Pancreas (tissue), 10 donors: ENCODE measurements around the gene SORT1. TPM values are rescaled to one million over a fixed set of nuclear protein-coding genes. Genes with fewer than 3 reads are reported as not detected.

Experiments
- ATAC-seq, 4 donors: fragments of 200-7000 bp; cut with Tn5 transposase; one replicate each; pipeline versions ENCODE4 v1.8.0 to v1.9.1; 2020; ENCODE audit warnings: mild to moderate bottlenecking in 4 of 4, moderate library complexity in 4 of 4
- DNase-seq, 6 donors: peaks; one replicate each; pipeline ENCODE4 v3.0.0-alpha.2; 2020
- FAIRE-seq: peaks from 2 replicates; lab custom pipeline; 2012; peaks lifted over from hg19 to GRCh38; lab: Jason Lieb, UNC
- H3K27ac ChIP-seq, 4 donors: fragments of 200-600 bp; sonication (generic); 1 replicate in 3 of 4; 2 replicates in 1 of 4; pipeline versions ENCODE4 v1.5.0 to v1.8.0; 2020
- H3K27me3 ChIP-seq, 4 donors: fragments of 200-600 bp; one replicate each; pipeline ENCODE4 v1.8.0; 2021
- H3K36me3 ChIP-seq, 3 donors: fragments of 200-600 bp; sonication (generic) in 1 of 3; one replicate each; pipeline versions ENCODE4 v1.5.0 to v1.8.0; 2020 to 2021
- H3K4me1 ChIP-seq, 3 donors: fragments of 200-600 bp; one replicate each; pipeline ENCODE4 v1.8.0; 2021
- H3K4me3 ChIP-seq, 4 donors: fragments of 200-600 bp; sonication (generic) in 2 of 4; one replicate each; pipeline versions ENCODE4 v1.5.0 to v1.8.0; 2020 to 2021
- H3K9me3 ChIP-seq, 4 donors: fragments of 200-600 bp; one replicate each; pipeline ENCODE4 v1.8.0; 2021
- WGBS, 2 donors: extraction: QIAGEN DNeasy Blood & Tissue Kit; methylation state at CpG; one replicate each; pipeline ENCODE4 v1.1.7; 2013; 5-methylcytosine and 5-hydroxymethylcytosine counted together
- intact Hi-C, 3 donors: fragments of 100-400 bp; cut with DNase I; formaldehyde crosslinking; loops; one replicate each; pipeline versions ENCODE4 v1.11.1 to v1.14.2; 2022
- polyA plus RNA-seq, 2 donors: library from polyadenylated mRNA; stranded (reverse); fragments of 200-250 nt; gene quantifications; one replicate each; pipeline ENCODE4 v1.2.3, GENCODE V29; 2013
- total RNA-seq, 6 donors: library from RNA; stranded (reverse); fragmentation: NEBNext Ultra II Directional in 4 of 6; extraction: Animal tissue kit (Norgen Biotek cat#: 25700) in 4 of 6; gene quantifications; one replicate each; pipeline versions ENCODE4 v1.2.1 to v1.2.4, GENCODE V29; 2021 to 2023
- TF ChIP-seq, protein P1 (sequence below), 4 donors: fragments of 200-600 bp; sonication (generic) in 3 of 4; IDR thresholded peaks; one replicate each; pipeline versions ENCODE4 v1.5.0 to v1.8.0; 2021; ENCODE audit warnings: antibody characterized with exemption in 4 of 4
- donor health status: healthy with polysubstance abuse.
- donor health status: DM: no; HTN: no; CAD: no; lungs with moderate emphysema.
- donor health status: DM: no; HTN: no; CAD: no.
- donor health status: control.
- donor health status: control.
- donor health status: Bipolar disorder and iron deficiency.
- donor health status: DM: yes; HTN: yes; CAD: no.
- donor health status: DM: no; HTN: no; CAD: no.
- donor health status: DM: no; HTN: no; CAD: no.
- donor health status: DM: yes; HTN: yes; CAD: no.

The SORT1 gene
- total and polyA plus RNA-seq, 8 donors: 10.4 to 60.7 (median 25.1) TPM

DNA sequence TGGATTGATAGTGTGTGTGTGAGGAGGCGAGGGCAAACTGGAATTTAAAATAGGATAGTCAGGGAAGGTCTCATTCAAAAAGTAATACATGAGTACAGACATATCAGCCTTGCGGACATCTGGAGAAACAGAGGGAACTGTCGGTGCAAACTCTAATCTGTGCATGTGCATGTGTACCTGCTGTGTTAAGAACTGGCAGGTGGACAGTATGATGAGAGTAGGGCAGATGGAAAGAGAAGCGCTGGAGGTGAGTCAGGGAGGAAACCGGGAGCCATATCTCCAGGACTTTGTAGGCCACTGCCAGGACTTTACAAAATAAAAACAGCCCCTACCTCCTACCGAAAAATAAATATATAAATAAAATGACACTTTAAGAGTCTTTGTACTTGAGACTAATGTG lies 59.6 kb downstream of the SORT1 start:
- Histone ChIP-seq H3K9me3 (no peaks in the 10 kb centered on the region), H3K27me3 (no peaks in the 10 kb centered on the region), H3K36me3 (peaks cover 0 to 33% (median 8%) of the 10 kb centered on the region in 3 donors), H3K4me1 (no peaks in the 10 kb centered on the region), H3K4me3 (no peak overlapping the region), H3K27ac (no peak overlapping the region)
- DNase-seq (no peak), FAIRE-seq (no peak), ATAC-seq (no peak)
- 92% methylated on average over 6 of the region's 6 CpGs for WGBS, 2 donors
- TF ChIP-seq, protein P1, sequence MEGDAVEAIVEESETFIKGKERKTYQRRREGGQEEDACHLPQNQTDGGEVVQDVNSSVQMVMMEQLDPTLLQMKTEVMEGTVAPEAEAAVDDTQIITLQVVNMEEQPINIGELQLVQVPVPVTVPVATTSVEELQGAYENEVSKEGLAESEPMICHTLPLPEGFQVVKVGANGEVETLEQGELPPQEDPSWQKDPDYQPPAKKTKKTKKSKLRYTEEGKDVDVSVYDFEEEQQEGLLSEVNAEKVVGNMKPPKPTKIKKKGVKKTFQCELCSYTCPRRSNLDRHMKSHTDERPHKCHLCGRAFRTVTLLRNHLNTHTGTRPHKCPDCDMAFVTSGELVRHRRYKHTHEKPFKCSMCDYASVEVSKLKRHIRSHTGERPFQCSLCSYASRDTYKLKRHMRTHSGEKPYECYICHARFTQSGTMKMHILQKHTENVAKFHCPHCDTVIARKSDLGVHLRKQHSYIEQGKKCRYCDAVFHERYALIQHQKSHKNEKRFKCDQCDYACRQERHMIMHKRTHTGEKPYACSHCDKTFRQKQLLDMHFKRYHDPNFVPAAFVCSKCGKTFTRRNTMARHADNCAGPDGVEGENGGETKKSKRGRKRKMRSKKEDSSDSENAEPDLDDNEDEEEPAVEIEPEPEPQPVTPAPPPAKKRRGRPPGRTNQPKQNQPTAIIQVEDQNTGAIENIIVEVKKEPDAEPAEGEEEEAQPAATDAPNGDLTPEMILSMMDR (IDR thresholded peaks at IDR 0.05): no peak
- intact Hi-C loops: no loop called here

GRCh38 chr1:109335091-109335490 lies 62.6 kb downstream of the SORT1 start:
- ATAC-seq: no peak
- TF ChIP-seq, protein P1 (IDR thresholded peaks at IDR 0.05): no peak

DNA sequence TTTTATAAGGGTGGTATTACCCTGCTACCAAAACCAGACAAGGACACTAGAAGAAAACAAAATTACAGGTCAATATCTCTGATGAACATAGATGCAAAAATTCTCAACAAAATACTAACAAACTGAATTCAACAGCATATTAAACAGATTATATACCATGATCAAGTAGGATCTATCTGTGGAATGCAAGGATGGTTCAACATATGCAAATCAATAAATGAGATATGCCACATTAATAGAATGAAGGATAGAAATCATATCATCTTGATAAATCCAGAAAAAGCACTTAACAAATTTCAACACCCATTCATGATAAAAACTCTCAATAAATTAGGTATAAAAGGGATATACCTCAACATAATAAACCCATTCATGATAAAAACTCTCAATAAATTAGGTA lies 66.6 kb downstream of the SORT1 start:
- no peak overlapping the region for H3K27ac ChIP-seq
- no peaks in the 10 kb centered on the region for H3K4me1 ChIP-seq
- H3K27me3 ChIP-seq: no peaks in the 10 kb centered on the region
- intact Hi-C loops: no loop called here
- no peak for DNase-seq
- H3K4me3 ChIP-seq: no peak overlapping the region
- peak; percentile 32 for FAIRE-seq
- TF ChIP-seq, protein P1 (IDR thresholded peaks at IDR 0.05): no peak
- peaks cover 0 to 32% (median 10%) of the 10 kb centered on the region in 3 donors for H3K36me3 ChIP-seq
- no peak for ATAC-seq
- H3K9me3 ChIP-seq: no peaks in the 10 kb centered on the region

More at GRCh38 chr1:109335091-109335490, 62.6 kb downstream of the SORT1 start:
- no peaks in the 10 kb centered on the region for H3K4me1 ChIP-seq
- H3K27ac ChIP-seq: no peak overlapping the region
- H3K9me3 ChIP-seq: no peaks in the 10 kb centered on the region
- FAIRE-seq: no peak
- H3K4me3 ChIP-seq: no peak overlapping the region
- H3K36me3 ChIP-seq: peaks cover 0 to 30% (median 12%) of the 10 kb centered on the region in 3 donors
- no peak for DNase-seq
- intact Hi-C loops: no loop called here
- H3K27me3 ChIP-seq: no peaks in the 10 kb centered on the region
- WGBS, 2 donors: 87 to 88% methylated on average over 4 of the region's 4 CpGs

DNA sequence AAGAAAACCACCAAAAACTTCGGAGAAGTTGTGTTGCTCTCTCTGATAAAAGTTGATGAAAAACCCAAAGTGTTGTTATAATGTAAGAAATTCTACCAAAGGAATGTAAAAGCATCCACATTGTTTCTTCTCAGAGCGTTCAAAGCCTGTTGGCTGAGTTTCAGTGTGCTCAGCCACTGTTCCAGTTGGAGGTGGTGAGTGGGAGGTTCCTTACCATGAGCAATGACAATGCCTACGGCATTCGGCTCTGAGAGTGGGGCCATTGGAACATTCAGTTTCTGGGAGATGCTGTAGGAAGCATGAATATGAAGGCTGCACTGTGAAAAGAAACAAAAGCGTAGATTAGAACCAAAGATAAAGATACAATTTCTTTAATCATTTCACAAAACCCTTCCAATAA lies 70.4 kb downstream of the SORT1 start:
- DNase-seq (no peak), FAIRE-seq (no peak), ATAC-seq (no peak)
- Histone ChIP-seq H3K4me3 (no peak overlapping the region), H3K36me3 (peaks cover 0 to 16% (median 7%) of the 10 kb centered on the region in 3 donors), H3K9me3 (no peaks in the 10 kb centered on the region), H3K27ac (no peak overlapping the region), H3K4me1 (no peaks in the 10 kb centered on the region), H3K27me3 (no peaks in the 10 kb centered on the region)
- TF ChIP-seq, protein P1 (IDR thresholded peaks at IDR 0.05): no peak
- WGBS, 2 donors: 88 to 95% methylated on average over 5 of the region's 5 CpGs
- intact Hi-C loops: no loop called here

- TF ChIP-seq, protein P1 (IDR thresholded peaks at IDR 0.05): no peak
- WGBS, 2 donors: 93 to 94% methylated on average over 6 of the region's 6 CpGs
- no peak overlapping the region for H3K27ac ChIP-seq
- FAIRE-seq: no peak
- H3K4me3 ChIP-seq: no peak overlapping the region
- H3K9me3 ChIP-seq: no peaks in the 10 kb centered on the region
- intact Hi-C loops: no loop called here
- H3K27me3 ChIP-seq: no peaks in the 10 kb centered on the region
- H3K4me1 ChIP-seq: no peaks in the 10 kb centered on the region
- peaks cover 0 to 30% (median 3%) of the 10 kb centered on the region in 3 donors for H3K36me3 ChIP-seq
- DNase-seq: no peak
- no peak for ATAC-seq
Observed at GRCh38 chr1:109322974-109323373, 74.7 kb downstream of the SORT1 start.
